ENCODE results near the gene NTM.

GRCh38 chr11:132101881-132102280 is 731.5 kb downstream of the NTM start:
- no peak for TF ChIP-seq CTCF (IDR thresholded peaks at IDR 0.05; ENCODE audit: low read depth, low read length, poor library complexity, severe bottlenecking)
- no peak for TF ChIP-seq EZH2phosphoT487 (IDR thresholded peaks at IDR 0.05; ENCODE audit: borderline replicate concordance, low read length)
